ENCODE results near the gene SMOC1. TPM values are rescaled to one million over a fixed set of nuclear protein-coding genes. Genes with fewer than 3 reads are reported as not detected.

SMOC1 gene
- total and polyA plus RNA-seq, 7 donors = 0.27 to 1.3 (median 0.74) TPM; not detected in 3

- Histone ChIP-seq H3K36me3 (no peaks in the 10 kb centered on the region), H3K27ac (no peak overlapping the region), H3K4me1 (no peaks in the 10 kb centered on the region), H3K27me3 (peaks cover 0 to 3% (median 0%) of the 10 kb centered on the region in 3 donors), H3K9me3 (no peaks in the 10 kb centered on the region), H3K4me3 (no peak overlapping the region)
- TF ChIP-seq POLR2AphosphoS5 (IDR thresholded peaks at IDR 0.05) = no peak
- TF ChIP-seq EP300 (IDR thresholded peaks at IDR 0.05) = no peak
- no peak for TF ChIP-seq CTCF (IDR thresholded peaks at IDR 0.05)
- no peak for TF ChIP-seq POLR2A (IDR thresholded peaks at IDR 0.05)
- DNase-seq = no peak
- intact Hi-C loops (cut with DNase I) = no loop called here
- WGBS, 2 donors = 64 to 70% methylated on average over 11 of the region's 11 CpGs
Observed at GRCh38 chr14:70064136-70064865, 185.1 kb downstream of the SMOC1 start.

- DNase-seq = no peak
- TF ChIP-seq CTCF (IDR thresholded peaks at IDR 0.05) (no peak), POLR2AphosphoS5 (IDR thresholded peaks at IDR 0.05) (no peak), POLR2A (IDR thresholded peaks at IDR 0.05) (no peak), EP300 (IDR thresholded peaks at IDR 0.05) (no peak)
- Histone ChIP-seq H3K4me1 (no peaks in the 10 kb centered on the region), H3K4me3 (no peak overlapping the region), H3K27me3 (peaks cover 0 to 3% (median 0%) of the 10 kb centered on the region in 3 donors), H3K27ac (no peak overlapping the region), H3K36me3 (no peaks in the 10 kb centered on the region), H3K9me3 (no peaks in the 10 kb centered on the region)
- intact Hi-C loops (cut with DNase I) = no loop called here
- 87 to 91% methylated on average over 5 of the region's 5 CpGs for WGBS, 2 donors
Observed at GRCh38 chr14:70067810-70068209, 188.6 kb downstream of the SMOC1 start.

GRCh38 chr14:70069186-70069585, 190.0 kb downstream of the SMOC1 start:
- H3K27me3 ChIP-seq = no peaks in the 10 kb centered on the region
- H3K9me3 ChIP-seq = no peaks in the 10 kb centered on the region
- no peak overlapping the region for H3K4me3 ChIP-seq
- intact Hi-C loops (cut with DNase I) = no loop called here
- DNase-seq = no peak
- no peaks in the 10 kb centered on the region for H3K4me1 ChIP-seq
- H3K27ac ChIP-seq = no peak overlapping the region
- no peak for TF ChIP-seq EP300 (IDR thresholded peaks at IDR 0.05)
- 85 to 89% methylated on average over 5 of the region's 5 CpGs for WGBS, 2 donors
- no peaks in the 10 kb centered on the region for H3K36me3 ChIP-seq

DNA sequence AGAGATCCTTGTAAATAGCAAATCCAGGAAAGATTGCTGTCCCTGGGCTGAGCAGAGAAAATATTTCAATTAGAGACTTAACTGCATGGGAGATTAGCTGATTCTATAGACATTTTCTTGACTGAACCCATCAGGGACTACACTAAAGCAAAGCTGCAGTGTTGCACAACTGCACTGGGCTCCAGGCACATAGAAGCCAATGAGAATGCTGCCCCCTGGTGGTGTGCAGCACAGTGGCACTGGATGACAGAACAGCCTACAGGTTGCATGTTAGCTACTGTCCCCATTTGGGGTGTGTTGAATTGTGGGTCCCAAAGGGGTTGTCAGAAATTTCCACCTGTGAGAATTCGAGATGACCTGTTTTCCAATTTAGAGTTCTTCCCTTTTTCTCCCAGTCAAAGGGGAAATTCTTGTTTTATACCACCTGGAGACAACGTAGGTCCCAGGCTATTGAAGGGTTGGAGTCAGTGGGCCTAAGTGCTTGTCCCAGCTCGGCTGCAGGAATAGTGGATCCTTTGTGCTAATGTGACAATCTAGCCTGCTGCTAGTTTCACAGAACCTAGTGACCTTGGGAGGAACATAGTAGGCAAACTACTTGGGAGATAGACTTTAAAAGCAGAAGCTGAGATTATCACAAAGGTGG, 194.8 kb downstream of the SMOC1 start:
- DNase-seq = no peak

More for the DNA sequence above, 194.8 kb downstream of the SMOC1 start:
- Histone ChIP-seq H3K27ac (no peak overlapping the region), H3K9me3 (no peaks in the 10 kb centered on the region), H3K36me3 (no peaks in the 10 kb centered on the region), H3K4me3 (no peak overlapping the region), H3K4me1 (no peaks in the 10 kb centered on the region), H3K27me3 (no peaks in the 10 kb centered on the region)
- TF ChIP-seq EP300 (IDR thresholded peaks at IDR 0.05) (no peak), POLR2AphosphoS5 (IDR thresholded peaks at IDR 0.05) (no peak), CTCF (IDR thresholded peaks at IDR 0.05) (peak in 3 of 4 experiments; percentile 30 to 52 (median 37)), POLR2A (IDR thresholded peaks at IDR 0.05) (no peak)
- WGBS, 2 donors = 44 to 60% methylated on average over 3 of the region's 3 CpGs
- intact Hi-C loops (cut with DNase I) = no loop called here

Measured in sigmoid colon (tissue), 7 donors.